GM21360 (cell line): Measurements from ENCODE around the gene HYI.
"Not testable (repeated sequence)": the region's sequence is repeated elsewhere in the genome, so short reads cannot be mapped to it uniquely, and the experiment has no call there.

Source experiments
- ATAC-seq: cut with Tn5 transposase; IDR thresholded peaks from one replicate; pipeline ENCODE4 v1.9.1; 2021; ENCODE audit warnings: mild to moderate bottlenecking, moderate library complexity; ENCODE audit not compliant: unreplicated experiment

Gene HYI

DNA sequence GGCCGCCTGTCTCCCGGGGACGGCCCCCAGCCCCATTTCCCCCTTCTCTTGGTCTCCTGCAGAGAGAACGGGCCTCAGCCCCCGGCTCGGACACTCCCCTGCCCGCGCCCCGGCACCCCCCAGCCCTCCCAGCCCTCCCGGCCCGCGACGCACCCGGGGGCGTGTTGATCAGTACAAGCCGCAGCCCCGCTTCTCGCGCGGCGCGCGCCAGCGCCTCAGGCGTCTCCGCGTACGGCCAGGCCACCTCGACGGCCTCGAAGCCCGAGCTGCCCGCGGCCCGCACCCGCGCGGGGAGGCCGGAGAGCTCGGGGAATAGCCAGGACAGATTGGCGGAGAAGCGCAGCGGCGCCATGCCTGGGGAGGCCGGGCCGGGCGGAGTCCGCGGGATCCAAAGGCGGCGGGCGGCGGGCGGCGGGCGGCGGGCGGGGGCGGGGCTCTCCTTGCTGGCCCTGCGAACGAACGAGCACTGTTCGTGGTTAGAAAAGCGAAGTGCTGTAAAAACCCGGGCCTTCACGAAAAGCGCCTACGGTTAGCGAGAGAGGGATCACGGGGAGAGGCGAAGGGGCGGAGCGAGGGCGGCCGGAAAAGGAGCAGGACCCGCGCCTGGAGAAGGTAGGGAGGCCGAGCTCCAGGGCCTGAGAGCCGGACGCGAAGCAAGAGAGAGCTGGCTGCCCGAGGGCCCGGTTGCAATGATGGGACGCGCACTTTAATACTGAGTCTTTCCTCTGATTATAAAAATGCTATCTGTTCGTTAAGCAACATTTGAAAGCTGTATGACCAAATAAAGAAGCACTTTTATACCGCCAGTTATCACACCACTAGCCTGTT, at the start of gene HYI:
Gene HYI (minus strand): TSS at position 490 of the 828 bp plus-strand sequence. CDS start 138 bp downstream, at position 352.
- ATAC-seq, result no peak

DNA sequence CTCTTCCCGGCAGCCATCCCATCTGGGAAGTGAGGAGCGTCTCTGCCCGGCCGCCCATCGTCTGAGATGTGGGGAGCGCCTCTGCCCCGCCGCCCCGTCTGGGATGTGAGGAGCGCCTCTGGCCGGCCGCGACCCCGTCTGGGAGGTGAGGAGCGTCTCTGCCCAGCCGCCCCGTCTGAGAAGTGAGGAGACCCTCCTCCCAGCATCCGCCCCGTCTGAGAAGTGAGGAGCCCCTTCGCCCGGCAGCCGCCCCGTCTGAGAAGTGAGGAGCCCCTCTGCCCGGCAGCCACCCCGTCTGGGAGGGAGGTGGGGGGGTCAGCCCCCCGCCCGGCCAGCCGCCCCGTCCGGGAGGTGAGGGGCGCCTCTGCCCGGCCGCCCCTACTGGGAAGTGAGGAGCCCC, 48.1 kb upstream of the HYI start:
- not testable (repeated sequence) for ATAC-seq

GRCh38 chr1:43499898-43500297, 46.2 kb upstream of the HYI start:
- ATAC-seq, result no peak

DNA sequence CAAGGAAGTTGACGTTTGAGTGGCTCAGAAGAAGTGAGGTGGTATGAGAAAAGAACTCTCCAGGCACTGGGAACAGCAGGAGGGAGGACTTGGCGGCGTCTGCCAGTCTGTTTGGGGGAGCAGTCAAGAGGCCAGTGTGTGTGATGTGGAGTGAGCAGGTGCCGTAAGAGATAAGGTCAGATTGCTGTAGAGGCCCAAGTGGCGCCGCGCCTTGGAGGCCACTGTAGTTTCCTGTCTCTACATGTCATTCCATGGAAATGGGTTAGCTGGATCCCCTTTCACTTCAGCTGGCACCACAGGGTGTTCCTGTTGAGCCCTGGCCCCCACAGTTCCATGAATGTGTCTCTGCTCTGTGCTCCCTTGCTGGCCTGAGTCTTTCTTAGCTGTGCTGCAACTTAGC, 41.5 kb upstream of the HYI start:
- ATAC-seq, result no peak

DNA sequence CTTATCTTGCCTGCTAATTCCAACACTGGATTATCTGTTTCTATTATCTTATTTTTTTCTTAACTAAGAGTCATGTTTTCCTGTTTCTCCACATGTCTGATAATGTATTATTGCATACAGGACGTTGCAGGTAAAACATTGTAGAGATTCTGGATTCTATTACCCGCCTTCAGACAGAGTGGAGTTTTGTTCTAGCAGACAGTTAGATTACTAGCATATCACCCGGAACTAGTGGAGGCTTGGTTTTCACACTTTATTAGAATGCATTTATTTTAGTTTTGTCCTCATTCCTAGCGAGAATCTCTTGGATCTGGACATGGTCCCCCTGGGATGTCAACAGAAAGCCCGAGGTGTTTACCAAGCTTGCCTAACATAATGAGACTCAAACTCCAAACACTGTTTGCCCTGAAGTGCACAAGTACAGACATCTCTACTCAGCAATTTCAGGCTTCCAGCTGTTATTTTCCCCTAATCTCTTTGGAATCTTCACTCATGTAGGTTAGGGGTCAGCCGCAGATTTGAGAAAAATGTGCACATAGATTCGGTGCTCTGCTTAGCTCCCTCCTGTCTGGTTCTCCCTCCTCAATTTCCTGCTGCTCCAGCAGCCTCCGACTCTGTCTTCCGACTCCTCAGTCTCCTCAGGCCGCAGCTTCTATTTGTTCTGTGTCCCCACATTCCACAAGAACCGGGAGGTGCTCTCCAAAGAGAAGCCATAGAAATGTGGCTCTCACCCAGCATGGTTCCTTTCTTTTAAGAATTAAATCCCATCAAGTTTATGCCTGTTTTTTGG, 40.1 kb upstream of the HYI start:
- no peak for ATAC-seq

DNA sequence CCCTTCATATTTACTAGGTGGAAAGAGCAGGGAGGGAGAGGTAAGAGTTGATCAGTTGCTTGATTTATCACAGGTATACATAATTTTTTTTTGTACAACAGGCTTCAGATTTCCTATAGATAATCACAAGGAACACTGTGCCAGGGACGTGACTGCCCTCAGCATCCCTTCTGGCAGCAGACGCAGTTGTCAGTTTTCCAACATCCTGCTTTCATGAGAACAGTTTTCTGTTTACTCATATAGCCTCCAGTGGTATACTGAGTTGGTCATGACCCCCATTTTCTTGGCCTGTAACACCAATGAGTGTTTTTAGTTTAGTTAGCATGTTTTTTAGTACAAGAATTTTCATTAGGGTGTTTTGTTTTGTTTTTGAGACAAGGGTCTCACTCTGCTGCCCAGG, 39.1 kb upstream of the HYI start:
- ATAC-seq, result no peak

DNA sequence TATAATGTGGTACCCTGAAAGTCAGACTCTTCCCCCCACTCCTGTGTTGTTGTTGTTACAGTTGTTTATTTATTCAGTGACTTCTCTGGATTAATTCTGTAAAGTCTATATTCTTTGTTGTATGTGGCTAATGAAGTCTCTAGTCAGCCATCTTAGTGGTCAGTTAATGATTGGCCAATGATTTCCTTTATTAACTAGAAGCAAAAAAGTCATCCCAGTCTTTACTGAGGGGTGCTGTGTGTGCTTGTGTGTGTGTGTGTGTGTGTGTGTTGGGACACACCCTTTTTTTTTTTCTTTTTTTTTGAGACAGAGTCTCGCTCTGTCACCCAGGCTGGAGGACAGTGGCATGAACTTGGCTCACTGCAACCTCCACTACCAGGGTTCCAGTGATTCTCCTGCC, 37.3 kb upstream of the HYI start:
- no peak for ATAC-seq

- ATAC-seq, result no peak
Observed at GRCh38 chr1:43488165-43488564, 34.4 kb upstream of the HYI start.

- no peak for ATAC-seq
Observed at GRCh38 chr1:43484367-43484766, 30.6 kb upstream of the HYI start.

DNA sequence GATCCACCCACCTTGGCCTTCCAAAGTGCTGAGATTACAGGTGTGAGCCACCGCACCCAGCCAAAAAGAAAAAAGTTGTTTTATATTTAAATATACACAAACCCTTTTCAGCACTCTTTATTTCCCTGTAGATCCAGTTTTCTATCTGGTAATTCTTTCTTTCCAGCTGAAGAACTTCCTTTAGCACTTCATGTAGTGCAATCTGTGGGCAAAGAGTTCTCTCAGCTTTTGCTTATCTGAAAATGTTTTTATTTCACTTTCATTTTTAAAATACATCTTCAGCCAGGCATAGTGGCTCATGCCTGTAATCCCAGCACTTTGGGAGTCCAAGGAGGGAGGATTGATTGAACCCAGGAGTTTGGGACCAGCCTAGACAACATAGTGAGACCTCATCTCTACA, 28.5 kb upstream of the HYI start:
- ATAC-seq, result no peak

- no peak for ATAC-seq
Observed at GRCh38 chr1:43481491-43481890, 27.8 kb upstream of the HYI start.

- ATAC-seq, result no peak
Observed at GRCh38 chr1:43479414-43479813, 25.7 kb upstream of the HYI start.

- ATAC-seq, result no peak
Observed at GRCh38 chr1:43477716-43478115, 24.0 kb upstream of the HYI start.

DNA sequence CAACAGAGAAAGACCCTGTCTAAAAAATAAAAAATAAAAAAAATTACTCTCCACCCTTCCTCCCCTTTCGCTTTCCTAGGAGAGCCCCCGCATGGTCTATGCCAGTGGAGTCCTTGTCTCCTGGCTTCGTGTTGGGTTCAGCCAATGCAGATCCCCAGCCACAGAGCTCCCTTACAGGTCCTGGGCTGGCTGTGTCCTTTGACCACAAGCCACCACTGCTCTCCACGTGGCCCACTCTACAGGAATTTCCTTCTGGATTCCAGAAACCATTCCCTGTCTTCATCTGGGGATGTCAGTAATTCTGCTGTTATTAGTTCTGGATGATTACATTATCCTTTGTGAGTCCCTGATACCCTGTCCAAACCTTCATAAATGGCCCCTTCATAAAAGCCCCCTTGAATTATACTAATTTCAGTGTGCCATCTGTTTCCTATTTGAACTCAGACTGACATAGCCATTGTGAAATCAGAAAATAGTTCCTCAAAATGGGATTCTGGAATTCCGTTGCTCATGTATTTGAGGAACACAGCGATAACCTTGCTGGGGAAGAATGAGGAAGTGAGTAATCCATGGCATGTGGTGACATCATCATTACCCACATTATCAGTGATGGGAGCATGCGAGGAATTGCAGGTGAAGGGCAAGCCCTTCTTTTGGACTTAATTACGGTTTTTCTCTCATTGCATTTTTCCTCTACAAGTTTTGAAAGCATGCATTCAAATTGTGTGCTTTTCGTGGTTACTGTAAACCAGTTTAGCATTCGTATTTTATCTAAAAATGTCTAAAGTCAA, 22.1 kb upstream of the HYI start:
- not testable (repeated sequence) for ATAC-seq

- ATAC-seq, result no peak
Observed at GRCh38 chr1:43473463-43473862, 19.7 kb upstream of the HYI start.

GRCh38 chr1:43472463-43473151, 18.9 kb upstream of the HYI start:
- ATAC-seq, result not testable (repeated sequence)

- no peak for ATAC-seq
Observed at GRCh38 chr1:43472087-43472462, 18.3 kb upstream of the HYI start.

GRCh38 chr1:43469932-43470331, 16.2 kb upstream of the HYI start:
- ATAC-seq, result no peak

GRCh38 chr1:43468414-43468813, 14.7 kb upstream of the HYI start:
- ATAC-seq, result no peak

- ATAC-seq, result no peak
Observed at GRCh38 chr1:43466403-43466802, 12.7 kb upstream of the HYI start.
